ENCODE data around the gene HES4.
"Not testable (repeated sequence)": the region's sequence is repeated elsewhere in the genome, so short reads cannot be mapped to it uniquely, and the experiment has no call there.

The HES4 gene

GRCh38 chr1:997993-998744 is 1.7 kb downstream of the HES4 start:
- no peak for DNase-seq

- no peak for DNase-seq
Measured at GRCh38 chr1:997713-997992, 2.2 kb downstream of the HES4 start.

GRCh38 chr1:996851-997712 is 2.8 kb downstream of the HES4 start:
- no peak for DNase-seq

GRCh38 chr1:995665-996633 is 3.9 kb downstream of the HES4 start:
- no peak for DNase-seq

- DNase-seq, result not testable (repeated sequence)
Measured at GRCh38 chr1:994546-994945, 5.4 kb downstream of the HES4 start.

GRCh38 chr1:993379-993995 is 6.4 kb downstream of the HES4 start:
- DNase-seq, result no peak

GRCh38 chr1:992362-992761 is 7.5 kb downstream of the HES4 start:
- no peak for DNase-seq

- no peak for DNase-seq
Measured at GRCh38 chr1:991895-992294, 8.0 kb downstream of the HES4 start.

- DNase-seq, result not testable (repeated sequence)
Measured at GRCh38 chr1:991275-991674, 8.6 kb downstream of the HES4 start.

- not testable (repeated sequence) for DNase-seq
Measured at GRCh38 chr1:988061-988460, 11.8 kb downstream of the HES4 start.

- DNase-seq, result no peak
Measured at GRCh38 chr1:985126-985525, 14.8 kb downstream of the HES4 start.

GRCh38 chr1:984476-984814 is 15.5 kb downstream of the HES4 start:
- no peak for DNase-seq

GRCh38 chr1:983798-984475 is 16.0 kb downstream of the HES4 start:
- DNase-seq, result no peak

- DNase-seq, result no peak
Measured at GRCh38 chr1:982765-983436, 17.0 kb downstream of the HES4 start.

- DNase-seq, result no peak
Measured at GRCh38 chr1:981955-982558, 17.8 kb downstream of the HES4 start, which contains the start of gene PERM1. TSS of gene PERM1 (minus strand) at chr1:982093. CDS start at chr1:981029, 1,064 bp downstream.

GRCh38 chr1:981491-981954 is 18.4 kb downstream of the HES4 start:
- no peak for DNase-seq

- DNase-seq, result no peak
Measured at GRCh38 chr1:980602-981395, 19.1 kb downstream of the HES4 start.

GRCh38 chr1:980137-980571 is 19.7 kb downstream of the HES4 start:
- no peak for DNase-seq

- no peak for DNase-seq
Measured at GRCh38 chr1:979744-980072, 20.2 kb downstream of the HES4 start.

Data from DMS153 (cell line).